ENCODE data around the gene MTHFD2L.

Gene MTHFD2L

DNA sequence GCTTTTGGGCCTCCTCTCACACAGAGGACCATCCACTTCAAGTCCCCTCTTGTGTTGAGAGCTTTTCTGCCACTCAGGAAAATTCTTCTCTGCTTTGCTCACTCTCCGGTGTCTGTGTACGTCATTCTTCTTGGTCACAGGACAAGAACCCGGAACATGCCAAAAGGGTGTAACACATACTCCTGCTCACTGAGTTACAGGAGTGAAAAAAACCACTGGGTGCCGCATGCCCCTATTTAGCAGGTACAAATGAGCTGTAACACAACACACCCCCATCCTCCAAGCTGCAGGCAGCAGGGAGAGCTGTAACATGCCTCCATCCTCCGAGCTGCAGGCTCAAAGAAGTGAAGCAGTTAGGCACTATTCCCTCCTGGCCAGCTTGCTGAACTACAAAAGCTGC, 45.9 kb upstream of the MTHFD2L start:
- no peak for TF ChIP-seq CTCF (IDR thresholded peaks at IDR 0.05; ENCODE audit: low read depth, low read length)
- DNase-seq (ENCODE audit: extremely low read depth, low read depth) = no peak

DNA sequence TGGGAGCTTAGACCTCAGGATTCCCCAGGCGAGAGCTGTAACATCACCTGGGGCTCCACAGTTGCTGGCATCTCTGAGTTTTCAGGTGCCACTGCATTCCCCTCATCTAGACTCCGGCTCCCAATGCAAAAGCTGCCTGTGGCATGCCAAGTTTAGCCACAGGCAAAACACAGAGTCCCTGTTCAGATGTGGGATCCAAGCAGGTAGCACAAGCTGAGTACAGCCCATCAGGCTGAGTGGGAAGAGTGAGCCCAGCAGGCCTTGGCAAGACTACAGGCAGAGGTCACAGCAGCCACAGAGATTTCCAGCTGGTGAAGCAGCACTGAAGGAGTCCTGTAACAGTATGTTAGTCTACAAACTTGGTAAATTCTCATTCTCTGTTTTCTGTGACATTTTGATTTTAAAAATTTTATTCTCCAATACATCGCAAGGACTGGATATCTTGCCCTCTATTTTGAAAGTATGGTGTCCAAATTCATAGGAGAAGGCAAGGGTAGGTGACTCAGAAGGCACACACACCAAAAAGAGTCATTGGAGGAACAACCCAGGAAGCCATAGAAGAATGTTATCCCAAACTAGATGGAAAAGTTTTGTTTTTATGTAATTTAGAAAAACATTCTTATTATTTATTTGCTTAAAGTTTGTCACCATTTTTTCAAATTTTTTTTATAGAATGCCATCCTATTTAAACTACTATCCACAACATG, 45.4 kb upstream of the MTHFD2L start:
- no peak for DNase-seq (ENCODE audit: extremely low read depth, low read depth)
- TF ChIP-seq CTCF (IDR thresholded peaks at IDR 0.05; ENCODE audit: low read depth, low read length) = no peak

- TF ChIP-seq CTCF (IDR thresholded peaks at IDR 0.05; ENCODE audit: low read depth, low read length) = no peak
- DNase-seq (ENCODE audit: extremely low read depth, low read depth) = peak; percentile 20
These were observed 43.7 kb upstream of the MTHFD2L start for GRCh38 chr4:74114234-74114633.

DNA sequence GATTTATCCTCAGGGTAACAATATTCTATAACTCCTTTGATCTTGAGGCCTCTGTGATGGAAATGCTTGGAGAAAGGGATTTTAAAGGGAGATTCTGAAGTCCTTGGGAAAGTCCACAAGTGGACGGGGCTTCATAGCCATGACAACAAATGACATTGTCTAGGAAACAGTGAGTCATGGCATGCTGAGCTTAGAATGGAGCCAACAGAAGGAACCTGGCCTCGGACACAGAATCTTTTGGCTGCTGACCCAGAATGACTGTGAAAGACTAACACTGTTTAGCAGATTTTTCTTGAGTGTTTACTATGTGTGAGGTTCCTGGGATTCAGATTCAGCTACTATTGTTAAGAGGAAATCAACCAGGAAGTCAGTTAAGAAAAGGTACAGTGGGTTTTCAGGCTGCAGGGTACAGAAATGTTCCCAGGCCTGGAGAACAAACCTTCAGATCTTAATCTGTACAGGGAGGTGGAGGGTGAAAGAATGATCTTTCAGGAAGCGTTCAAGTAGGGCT, 40.8 kb upstream of the MTHFD2L start:
- peak; percentile 85 for DNase-seq (ENCODE audit: extremely low read depth, low read depth)
- TF ChIP-seq CTCF (IDR thresholded peaks at IDR 0.05; ENCODE audit: low read depth, low read length) = no peak

DNA sequence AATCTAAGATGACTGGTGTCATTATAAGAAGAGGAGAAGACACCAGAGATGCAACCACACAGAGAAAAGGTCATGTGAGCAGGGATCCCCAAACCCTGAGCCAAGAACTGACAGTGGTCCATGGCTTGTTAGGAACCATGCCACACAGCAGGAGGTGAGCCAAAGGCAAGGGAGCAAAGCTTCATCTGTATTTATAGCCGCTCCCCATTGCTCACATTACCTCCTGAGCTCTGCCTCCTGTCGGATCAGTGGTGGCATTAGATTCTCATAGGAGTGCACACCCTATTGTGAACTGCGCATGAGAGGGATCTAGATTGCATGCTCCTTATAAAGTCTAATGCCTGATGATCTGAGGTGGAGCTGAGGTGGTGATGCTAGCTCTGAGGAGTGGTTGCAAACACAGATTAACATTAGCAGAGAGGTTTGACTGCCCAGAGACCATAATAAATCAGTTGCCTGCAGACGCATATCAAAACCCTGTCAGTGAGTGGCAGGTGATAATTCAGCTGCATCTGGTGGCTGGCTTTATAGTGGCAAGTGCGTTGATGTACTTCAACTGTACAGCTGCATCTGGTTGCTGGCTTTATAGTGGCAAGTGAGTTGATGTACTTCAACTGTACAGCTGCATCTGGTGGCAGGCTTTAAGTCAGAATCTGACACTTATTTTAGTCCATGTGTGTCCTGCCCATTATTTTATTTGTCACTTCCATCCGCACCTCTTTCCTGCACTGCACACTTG, 39.1 kb upstream of the MTHFD2L start:
- TF ChIP-seq CTCF (IDR thresholded peaks at IDR 0.05; ENCODE audit: low read depth, low read length) = no peak
- no peak for DNase-seq (ENCODE audit: extremely low read depth, low read depth)

DNA sequence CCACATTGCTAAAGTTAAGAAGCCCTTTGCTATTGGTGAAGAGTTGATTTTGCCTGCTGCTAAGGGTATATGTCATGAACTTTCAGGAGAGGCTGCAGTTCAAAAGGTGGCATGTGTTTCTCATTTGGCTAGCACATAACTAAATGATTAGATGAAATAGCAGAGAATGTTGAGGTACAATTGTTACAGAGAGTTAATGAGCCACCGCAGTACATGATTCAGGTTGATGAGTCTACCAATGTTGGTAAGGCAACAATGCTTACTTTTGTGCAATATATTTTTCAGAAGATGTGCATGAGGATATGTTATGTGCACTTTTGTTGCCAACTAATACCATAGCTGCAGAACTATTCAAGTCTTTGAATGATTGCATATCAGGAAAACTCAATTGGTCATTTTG, 37.8 kb upstream of the MTHFD2L start:
- no peak for DNase-seq (ENCODE audit: extremely low read depth, low read depth)
- TF ChIP-seq CTCF (IDR thresholded peaks at IDR 0.05; ENCODE audit: low read depth, low read length) = no peak

Measured in AG09319 (cell line).